Lung (tissue), 12 donors: Measurements from ENCODE around the gene PCNT. TPM values are rescaled to one million over a fixed set of nuclear protein-coding genes. Genes with fewer than 3 reads are reported as not detected.

Source experiments
- ATAC-seq: fragments of 200-7000 bp; cut with Tn5 transposase; one replicate; pipeline ENCODE4 v1.9.1; 2020; ENCODE audit warnings: moderate number of reproducible peaks; ENCODE audit not compliant: insufficient read depth, low FRiP score
- DNase-seq, 3 donors: peaks; one replicate each; pipeline ENCODE4 v3.0.0-alpha.2; 2013 to 2017
- H3K27ac ChIP-seq, 2 donors: one replicate each; pipeline ENCODE4 v1.5.1; 2013; ENCODE audit warnings: mild to moderate bottlenecking in 2 of 2, moderate library complexity in 2 of 2, control low read depth in 1 of 2, inconsistent platforms in 1 of 2, low read depth in 1 of 2, low read length in 1 of 2
- H3K27me3 ChIP-seq, 3 donors: one replicate each; pipeline ENCODE4 v1.5.1; 2013; ENCODE audit warnings: low read length in 2 of 3; ENCODE audit not compliant: control insufficient read depth in 3 of 3, insufficient read depth in 3 of 3
- H3K36me3 ChIP-seq, 4 donors: one replicate each; pipeline ENCODE4 v1.5.1; 2013; ENCODE audit warnings: low read length in 4 of 4, mild to moderate bottlenecking in 1 of 4, moderate library complexity in 1 of 4; ENCODE audit not compliant: control insufficient read depth in 4 of 4, insufficient read depth in 4 of 4
- H3K4me1 ChIP-seq, 5 donors: one replicate each; pipeline ENCODE4 v1.5.1; 2013; ENCODE audit warnings: low read length in 5 of 5, mild to moderate bottlenecking in 2 of 5, moderate library complexity in 1 of 5; ENCODE audit not compliant: control insufficient read depth in 5 of 5, insufficient read depth in 5 of 5
- H3K4me3 ChIP-seq: one replicate; pipeline ENCODE4 v1.5.1; 2013; ENCODE audit warnings: mild to moderate bottlenecking, control low read depth, moderate library complexity
- H3K9ac ChIP-seq, 2 donors: one replicate each; pipeline ENCODE4 v1.5.1; 2013; ENCODE audit warnings: low read length in 2 of 2, control low read depth in 1 of 2; ENCODE audit not compliant: insufficient read depth in 1 of 2
- H3K9me3 ChIP-seq, 4 donors: one replicate each; pipeline ENCODE4 v1.5.1; 2013; ENCODE audit warnings: low read length in 3 of 4, mild to moderate bottlenecking in 1 of 4, moderate library complexity in 1 of 4; ENCODE audit not compliant: control insufficient read depth in 4 of 4, insufficient read depth in 3 of 4
- WGBS, 2 donors: extraction: QIAGEN DNeasy Blood & Tissue Kit; methylation state at CpG; one replicate each; pipeline ENCODE4 v1.1.7; 2013; 5-methylcytosine and 5-hydroxymethylcytosine counted together
- polyA plus RNA-seq, 2 donors: library from polyadenylated mRNA; stranded (reverse); fragments of 200-250 nt; gene quantifications; one replicate each; pipeline ENCODE4 v1.2.1, GENCODE V29; 2013
- total RNA-seq, 2 donors: library from RNA; depleted of rRNA in 1 of 2; stranded (reverse); fragments of >200 nt in 1 of 2; gene quantifications; one replicate each; pipeline ENCODE4 v1.2.1, GENCODE V29; 2014 to 2021
- TF ChIP-seq, protein P1 (sequence below): IDR thresholded peaks from 2 replicates; pipeline ENCODE4 v1.5.1; 2012; ENCODE audit warnings: mild to moderate bottlenecking; ENCODE audit errors: control extremely low read depth, extremely low read depth
- donor health status: control.
- donor health status: control.
- donor health status: Bipolar disorder and iron deficiency.
- donor health status: healthy.
- donor health status: DM: yes; HTN: yes; CAD: no.

PCNT gene
- total and polyA plus RNA-seq, 4 donors: 9.8 to 37.2 (median 18.5) TPM

DNA sequence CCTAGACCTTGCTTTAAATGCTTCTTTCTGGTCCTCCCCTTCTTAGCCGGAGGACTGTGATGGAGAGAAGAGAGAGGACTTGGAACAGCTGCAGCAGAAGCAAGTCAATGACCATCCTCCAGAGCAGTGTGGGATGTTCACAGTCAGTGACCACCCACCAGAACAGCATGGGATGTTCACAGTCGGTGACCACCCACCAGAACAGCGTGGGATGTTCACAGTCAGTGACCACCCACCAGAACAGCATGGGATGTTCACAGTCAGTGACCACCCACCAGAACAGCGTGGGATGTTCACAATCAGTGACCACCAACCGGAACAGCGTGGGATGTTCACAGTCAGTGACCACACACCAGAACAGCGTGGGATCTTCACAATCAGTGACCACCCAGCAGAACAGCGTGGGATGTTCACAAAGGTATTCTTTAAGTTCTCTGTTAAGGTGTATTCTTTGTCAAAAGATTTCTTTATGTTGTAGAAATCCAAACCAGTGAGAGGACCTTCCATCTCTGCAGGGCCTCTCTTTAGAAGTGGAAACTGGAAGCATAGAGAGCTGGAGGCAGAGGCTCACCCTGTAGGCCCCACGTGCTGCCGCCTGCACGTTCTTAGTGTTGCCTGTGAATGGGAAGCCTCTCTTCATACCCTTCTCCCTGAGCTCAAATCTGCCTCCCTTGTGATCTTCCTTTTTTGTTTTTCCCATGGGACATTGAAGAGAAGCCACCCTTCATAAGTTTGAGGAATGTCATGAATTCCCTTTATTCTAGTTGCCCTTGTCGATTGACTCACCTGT lies 10.6 kb downstream of the PCNT start:
- H3K4me3 ChIP-seq: no peak overlapping the region
- H3K9ac ChIP-seq: no peak overlapping the region
- H3K27me3 ChIP-seq: no peaks in the 10 kb centered on the region
- no peaks in the 10 kb centered on the region for H3K4me1 ChIP-seq
- DNase-seq (no peak), ATAC-seq (no peak)
- WGBS, 2 donors: 93 to 96% methylated on average over 12 of the region's 12 CpGs
- no peak overlapping the region for H3K27ac ChIP-seq
- TF ChIP-seq, protein P1, sequence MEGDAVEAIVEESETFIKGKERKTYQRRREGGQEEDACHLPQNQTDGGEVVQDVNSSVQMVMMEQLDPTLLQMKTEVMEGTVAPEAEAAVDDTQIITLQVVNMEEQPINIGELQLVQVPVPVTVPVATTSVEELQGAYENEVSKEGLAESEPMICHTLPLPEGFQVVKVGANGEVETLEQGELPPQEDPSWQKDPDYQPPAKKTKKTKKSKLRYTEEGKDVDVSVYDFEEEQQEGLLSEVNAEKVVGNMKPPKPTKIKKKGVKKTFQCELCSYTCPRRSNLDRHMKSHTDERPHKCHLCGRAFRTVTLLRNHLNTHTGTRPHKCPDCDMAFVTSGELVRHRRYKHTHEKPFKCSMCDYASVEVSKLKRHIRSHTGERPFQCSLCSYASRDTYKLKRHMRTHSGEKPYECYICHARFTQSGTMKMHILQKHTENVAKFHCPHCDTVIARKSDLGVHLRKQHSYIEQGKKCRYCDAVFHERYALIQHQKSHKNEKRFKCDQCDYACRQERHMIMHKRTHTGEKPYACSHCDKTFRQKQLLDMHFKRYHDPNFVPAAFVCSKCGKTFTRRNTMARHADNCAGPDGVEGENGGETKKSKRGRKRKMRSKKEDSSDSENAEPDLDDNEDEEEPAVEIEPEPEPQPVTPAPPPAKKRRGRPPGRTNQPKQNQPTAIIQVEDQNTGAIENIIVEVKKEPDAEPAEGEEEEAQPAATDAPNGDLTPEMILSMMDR: no peak
- H3K9me3 ChIP-seq: no peaks in the 10 kb centered on the region
- H3K36me3 ChIP-seq: peaks cover 13 to 26% (median 23%) of the 10 kb centered on the region in 4 donors

- no peak for DNase-seq
- no peak overlapping the region for H3K4me3 ChIP-seq
- WGBS, 2 donors: 95 to 97% methylated on average over 3 of the region's 3 CpGs
- no peaks in the 10 kb centered on the region for H3K27me3 ChIP-seq
- ATAC-seq: no peak
- no peak overlapping the region for H3K9ac ChIP-seq
- H3K36me3 ChIP-seq: peaks cover 13 to 26% (median 19%) of the 10 kb centered on the region in 4 donors
- TF ChIP-seq, protein P1: no peak
- no peaks in the 10 kb centered on the region for H3K4me1 ChIP-seq
- H3K27ac ChIP-seq: no peak overlapping the region
- no peaks in the 10 kb centered on the region for H3K9me3 ChIP-seq
These were observed 12.6 kb downstream of the PCNT start for GRCh38 chr21:46336603-46337002.

DNA sequence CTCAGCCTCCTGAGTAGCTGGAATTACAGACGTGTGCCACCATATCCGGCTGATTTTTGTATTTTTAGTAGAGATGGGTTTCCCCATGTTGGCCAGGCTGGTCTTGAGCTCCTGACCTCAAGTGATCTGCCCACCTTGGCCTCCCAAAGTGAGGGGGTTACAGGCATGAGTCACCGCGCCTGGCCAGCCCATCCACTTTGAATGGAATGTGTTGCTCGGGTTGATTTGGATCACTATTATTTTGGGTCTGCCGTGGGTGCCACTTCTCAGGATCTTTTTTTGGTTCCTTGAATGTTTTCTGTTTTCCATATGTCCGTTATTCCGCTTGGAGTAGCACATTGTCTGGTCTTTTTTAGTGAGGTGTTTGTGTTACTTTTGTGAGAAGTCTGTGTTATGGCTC lies 17.0 kb downstream of the PCNT start:
- peaks cover 0 to 24% (median 16%) of the 10 kb centered on the region in 4 donors for H3K36me3 ChIP-seq
- TF ChIP-seq, protein P1: no peak
- DNase-seq: no peak

More for the DNA sequence above, 17.0 kb downstream of the PCNT start:
- no peak for ATAC-seq
- Histone ChIP-seq H3K4me1 (no peaks in the 10 kb centered on the region), H3K9ac (no peak overlapping the region), H3K9me3 (no peaks in the 10 kb centered on the region), H3K4me3 (no peak overlapping the region), H3K27ac (no peak overlapping the region), H3K27me3 (no peaks in the 10 kb centered on the region)
- 95 to 96% methylated on average over 8 of the region's 8 CpGs for WGBS, 2 donors
